Left hindlimb (tissue), 1 donor: ENCODE results near the gene DLG5.

ENCODE experiments used
- DNase-seq: peaks from one replicate; pipeline ENCODE4 v3.0.0-alpha.2; 2018

The DLG5 gene

DNA sequence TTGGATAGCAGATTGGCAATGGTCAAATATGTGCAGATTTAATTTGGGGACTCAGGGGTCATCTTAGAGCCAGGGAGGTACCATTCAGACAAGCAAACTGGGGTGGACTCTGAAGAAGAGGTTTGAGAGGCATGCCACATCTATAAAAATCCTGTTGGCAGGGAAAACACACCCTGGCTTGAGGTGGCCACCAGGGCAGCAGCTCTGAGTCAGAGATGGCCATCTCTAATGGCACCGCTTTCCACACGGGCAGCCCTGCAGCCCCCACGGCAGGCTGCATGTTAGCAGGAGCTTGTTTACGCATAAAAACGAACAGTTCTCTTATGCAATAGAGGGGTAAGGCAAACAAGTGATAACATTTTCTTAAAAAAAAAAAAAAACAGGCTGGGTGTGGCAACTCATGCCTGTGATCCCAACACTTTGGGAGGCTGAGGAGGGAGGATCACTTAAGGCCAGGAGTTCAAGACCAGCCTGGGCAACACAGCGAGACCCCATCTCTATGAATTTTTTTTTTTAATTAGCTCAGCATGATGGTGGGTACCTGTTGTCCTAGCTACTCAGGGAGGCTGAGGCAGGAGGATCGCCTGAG is 14.9 kb downstream of the DLG5 start:
- DNase-seq: no peak

GRCh38 chr10:77910524-77911145 is 15.9 kb downstream of the DLG5 start:
- no peak for DNase-seq

DNA sequence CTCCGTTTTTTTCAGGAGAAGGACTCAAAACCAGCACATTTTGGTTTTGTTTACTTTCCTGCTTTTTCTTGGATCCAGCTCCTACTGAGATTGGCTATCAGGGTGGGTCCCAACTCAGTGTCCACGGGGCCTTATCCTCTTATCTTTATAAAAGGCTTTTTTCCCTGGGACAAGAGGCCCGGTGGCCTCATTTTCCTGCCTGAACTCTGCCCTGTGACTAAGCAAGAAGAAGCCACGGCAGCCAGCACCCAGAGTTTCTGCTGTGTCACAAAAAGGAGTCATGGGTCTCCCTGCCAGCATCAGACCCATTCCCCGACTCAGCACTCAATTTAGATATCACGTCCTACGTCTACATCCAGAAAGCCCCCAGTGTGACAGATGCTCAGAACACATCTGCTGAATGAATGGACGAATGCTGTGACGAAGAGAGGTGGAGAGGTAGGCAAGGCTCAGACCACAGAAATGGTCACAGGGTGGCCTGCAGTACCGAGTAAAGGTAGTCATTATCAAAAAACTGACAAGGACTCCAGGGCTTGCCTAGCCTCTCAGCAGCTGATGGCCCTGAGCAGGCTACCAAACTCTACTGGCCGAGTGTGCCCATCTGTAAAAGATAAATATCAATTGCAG is 16.7 kb downstream of the DLG5 start:
- no peak for DNase-seq

GRCh38 chr10:77909021-77909748 is 17.4 kb downstream of the DLG5 start:
- DNase-seq: no peak

DNA sequence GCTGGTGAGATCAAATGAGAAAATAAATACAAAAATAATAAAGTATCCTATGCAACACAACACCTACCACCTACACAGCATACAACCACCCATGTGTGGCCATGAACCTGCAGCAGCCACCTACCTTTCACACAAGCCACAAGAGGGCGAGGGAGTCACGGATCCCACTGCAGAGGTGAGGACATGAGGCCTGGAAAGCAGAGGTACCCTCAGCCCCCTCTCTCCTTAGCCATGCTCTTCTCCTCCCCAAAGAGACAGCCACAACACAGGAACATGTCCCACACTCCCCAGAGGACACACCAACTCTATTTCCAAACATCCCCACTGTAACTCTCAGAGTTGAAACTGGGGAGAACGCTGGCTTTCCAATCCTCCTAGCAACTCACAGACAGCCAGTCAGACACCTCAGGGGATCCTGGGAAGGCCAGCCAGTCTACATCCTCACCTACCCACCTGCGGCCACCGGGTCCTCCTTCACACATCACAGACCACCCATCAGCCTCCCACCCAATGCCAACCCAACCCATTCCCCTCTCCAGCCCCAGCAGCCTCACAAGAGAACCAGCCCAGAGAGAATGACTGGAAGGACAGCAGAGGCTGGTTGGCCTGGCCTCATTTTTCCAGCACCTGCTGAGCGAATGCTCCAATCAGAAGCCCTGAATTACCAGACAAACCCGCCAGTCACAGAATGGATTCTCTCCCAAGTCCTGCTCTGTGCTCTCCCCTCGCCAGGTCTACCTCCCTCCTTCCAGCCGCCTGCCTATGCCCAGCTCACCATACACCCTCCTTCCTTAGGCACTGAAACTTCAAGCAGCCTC is 18.4 kb downstream of the DLG5 start:
- DNase-seq: no peak

- no peak for DNase-seq
Observed at GRCh38 chr10:77907462-77907861, 19.1 kb downstream of the DLG5 start.

- no peak for DNase-seq
Observed at GRCh38 chr10:77906951-77907421, 19.6 kb downstream of the DLG5 start.

DNA sequence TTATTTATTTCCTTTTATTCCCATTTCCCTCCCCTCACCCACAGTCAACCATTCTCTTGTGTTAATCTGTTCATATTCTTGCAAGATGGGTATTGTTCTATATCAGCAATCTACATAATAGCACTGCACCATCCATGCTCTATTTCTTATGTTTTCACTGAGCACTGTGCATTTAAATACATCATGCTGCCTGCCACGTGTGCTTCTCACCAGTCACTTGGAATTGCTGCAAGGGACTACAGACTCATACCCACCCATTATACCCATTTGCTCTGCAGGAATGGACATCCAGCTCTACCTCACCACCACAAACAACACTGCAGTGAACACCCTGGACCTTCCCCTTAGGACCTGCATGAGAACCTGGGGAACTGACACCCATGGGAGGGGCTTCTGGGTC is 20.8 kb downstream of the DLG5 start:
- no peak for DNase-seq

DNA sequence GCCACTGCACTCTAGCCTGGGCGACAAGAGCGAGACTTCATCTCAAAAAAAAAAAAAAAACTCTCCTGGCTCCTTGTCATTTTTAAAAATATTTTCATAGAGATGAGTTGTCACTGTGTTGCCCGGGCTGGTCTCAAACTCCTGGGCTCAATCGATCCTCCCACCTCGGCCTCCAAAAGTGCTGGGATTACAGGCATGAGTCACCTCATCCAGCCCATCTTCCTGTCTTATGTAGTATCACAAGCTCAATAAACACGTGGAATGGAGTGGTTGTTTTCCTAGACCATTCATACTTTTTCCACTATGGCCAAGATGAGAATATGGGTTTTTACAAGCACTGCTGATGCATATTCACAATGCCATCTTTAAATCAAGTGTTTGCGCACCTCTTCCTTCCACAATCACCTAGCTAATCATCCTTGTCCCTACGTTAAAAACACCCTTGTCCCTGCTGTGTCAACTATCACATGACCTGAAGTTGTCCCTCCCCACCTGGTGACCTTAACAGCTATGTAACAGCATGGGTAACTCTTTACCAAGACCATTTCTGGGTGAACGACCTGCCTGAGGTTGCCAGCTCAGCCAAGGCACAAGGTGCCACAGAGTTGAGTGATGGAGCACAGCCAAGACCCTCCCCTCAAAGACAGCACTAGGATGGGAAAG is 21.3 kb downstream of the DLG5 start:
- DNase-seq: no peak

DNA sequence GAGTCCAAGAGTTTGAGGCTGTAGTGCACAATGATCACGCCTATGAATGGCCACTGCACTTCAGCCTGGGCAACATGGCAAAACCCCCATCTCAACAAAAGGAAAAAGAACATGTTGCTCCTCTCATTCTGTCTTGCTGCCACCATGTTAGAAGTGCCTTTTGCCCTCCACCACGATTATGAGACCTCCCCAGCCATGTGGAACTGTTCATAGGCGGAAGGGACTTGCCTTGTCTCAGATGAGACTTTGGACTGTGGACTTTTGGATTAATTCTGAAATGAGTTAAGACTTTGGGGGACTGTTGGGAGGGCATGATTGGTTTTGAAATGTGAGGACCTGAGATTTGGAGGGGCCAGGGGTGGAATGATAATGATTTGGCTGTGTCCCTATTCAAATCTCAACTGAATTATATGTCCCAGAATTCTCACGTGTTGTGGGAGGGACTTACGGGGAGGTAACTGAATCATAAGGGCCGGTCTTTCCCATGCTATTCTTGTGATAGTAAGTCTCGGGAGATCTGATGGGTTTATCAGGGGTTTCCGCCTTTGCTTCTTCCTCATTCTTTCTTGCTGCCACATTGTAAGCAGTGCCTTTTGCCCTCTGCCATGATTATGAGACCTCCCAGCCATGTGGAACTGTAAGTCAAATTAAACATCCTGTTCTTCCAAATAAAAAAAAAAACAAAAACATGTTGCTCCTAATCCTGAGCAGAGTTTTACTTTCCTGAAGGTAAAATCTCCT is 22.3 kb downstream of the DLG5 start:
- DNase-seq: no peak

- no peak for DNase-seq
Observed at GRCh38 chr10:77902159-77902558, 24.4 kb downstream of the DLG5 start.

- DNase-seq: no peak
Observed at GRCh38 chr10:77901743-77902142, 24.8 kb downstream of the DLG5 start.

GRCh38 chr10:77899690-77900089 is 26.9 kb downstream of the DLG5 start:
- no peak for DNase-seq

GRCh38 chr10:77899080-77899477 is 27.5 kb downstream of the DLG5 start:
- no peak for DNase-seq

DNA sequence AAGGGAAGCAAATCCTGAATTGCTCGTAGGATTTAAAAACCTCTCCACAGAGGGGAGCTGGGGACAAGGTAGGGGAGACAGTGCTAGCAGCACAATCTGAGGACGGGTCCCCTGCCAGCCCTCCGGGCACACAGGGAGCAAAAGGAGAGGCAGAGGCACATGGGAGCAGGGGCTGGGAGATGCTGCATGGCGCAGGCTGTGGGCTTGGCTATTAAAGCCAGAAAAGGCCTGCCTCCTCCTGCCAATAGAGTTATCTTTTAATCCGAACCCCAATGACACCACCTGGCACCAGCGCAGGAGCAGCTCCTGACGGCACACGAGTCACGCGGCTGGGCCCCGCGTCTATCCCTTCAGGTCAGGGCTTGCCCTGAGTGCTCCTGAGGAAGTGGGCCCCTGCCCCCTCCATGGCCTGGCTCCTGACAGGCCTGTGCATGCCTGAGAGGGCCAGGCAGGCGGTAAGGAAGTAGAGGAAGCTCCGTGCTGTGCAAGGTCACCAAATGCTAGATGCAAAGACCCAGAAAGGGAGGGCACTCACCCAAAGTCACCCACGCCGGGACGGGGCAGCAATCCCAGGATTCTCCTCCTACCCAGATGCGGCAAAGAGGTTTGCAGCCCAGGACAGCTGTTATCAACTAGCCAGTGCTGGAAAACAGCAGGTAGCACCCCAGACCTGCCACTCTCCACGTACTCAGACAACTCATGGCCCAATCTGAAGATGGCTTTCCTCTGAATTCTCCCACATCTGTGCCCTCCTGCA is 28.1 kb downstream of the DLG5 start:
- no peak for DNase-seq

- DNase-seq: no peak
Observed at GRCh38 chr10:77896058-77896457, 30.5 kb downstream of the DLG5 start.

DNA sequence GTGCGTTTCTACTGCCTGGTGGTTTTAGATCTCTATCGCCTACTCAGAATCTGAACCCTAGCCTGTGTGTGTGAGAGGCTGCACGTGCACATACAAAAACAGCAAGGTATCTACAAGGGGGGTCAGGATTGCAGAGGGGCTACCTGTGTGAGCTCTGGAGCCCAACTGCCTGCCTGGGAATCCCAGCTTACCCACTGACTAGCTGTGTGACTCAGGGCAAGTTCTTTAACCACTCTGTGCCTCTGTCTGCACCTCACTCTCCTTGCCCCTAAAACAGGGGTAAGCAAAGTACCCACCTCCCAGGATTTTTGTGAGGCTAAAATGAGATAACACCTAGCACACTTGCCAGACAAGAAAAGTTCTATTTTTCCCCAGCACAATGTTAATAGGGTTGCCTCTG is 32.5 kb downstream of the DLG5 start:
- DNase-seq: no peak

DNA sequence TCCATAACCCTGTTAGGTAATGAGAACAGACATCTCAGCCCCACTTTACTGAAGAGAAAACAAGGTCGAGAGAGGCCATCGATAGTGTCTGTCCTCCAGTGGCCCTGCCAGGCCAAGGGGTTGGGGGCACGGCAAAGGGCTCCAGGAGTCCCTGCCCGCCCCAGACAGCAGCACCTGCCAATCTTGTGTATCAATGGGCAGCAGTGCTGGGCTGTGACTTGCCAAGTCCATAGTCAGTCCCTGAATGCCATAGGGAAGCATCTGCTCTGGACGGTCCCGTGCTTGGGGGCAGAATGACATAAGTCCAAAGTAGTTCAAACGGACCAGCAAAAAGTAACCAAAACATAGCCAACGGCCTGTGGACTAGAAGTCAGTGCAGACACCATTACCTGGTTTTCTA is 33.2 kb downstream of the DLG5 start:
- no peak for DNase-seq

DNA sequence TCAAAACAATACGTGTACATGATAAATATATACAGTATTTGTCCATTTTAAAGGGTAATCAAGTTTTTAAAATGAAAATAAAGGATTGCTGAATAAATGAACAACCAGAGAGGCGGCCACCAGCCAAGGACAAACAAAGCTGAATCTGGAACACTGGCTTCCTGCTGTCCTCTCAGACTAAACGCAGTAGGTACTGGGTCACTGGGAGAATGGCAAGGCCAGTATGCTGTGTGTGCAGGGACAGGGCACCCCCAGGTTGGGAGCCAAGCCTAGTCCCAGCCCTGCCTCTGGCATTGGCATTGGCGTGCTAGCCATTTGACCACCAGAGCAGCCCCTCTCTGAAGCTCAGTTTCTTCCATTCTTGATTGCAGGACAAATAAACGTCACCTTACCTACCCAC is 33.8 kb downstream of the DLG5 start:
- DNase-seq: no peak

DNA sequence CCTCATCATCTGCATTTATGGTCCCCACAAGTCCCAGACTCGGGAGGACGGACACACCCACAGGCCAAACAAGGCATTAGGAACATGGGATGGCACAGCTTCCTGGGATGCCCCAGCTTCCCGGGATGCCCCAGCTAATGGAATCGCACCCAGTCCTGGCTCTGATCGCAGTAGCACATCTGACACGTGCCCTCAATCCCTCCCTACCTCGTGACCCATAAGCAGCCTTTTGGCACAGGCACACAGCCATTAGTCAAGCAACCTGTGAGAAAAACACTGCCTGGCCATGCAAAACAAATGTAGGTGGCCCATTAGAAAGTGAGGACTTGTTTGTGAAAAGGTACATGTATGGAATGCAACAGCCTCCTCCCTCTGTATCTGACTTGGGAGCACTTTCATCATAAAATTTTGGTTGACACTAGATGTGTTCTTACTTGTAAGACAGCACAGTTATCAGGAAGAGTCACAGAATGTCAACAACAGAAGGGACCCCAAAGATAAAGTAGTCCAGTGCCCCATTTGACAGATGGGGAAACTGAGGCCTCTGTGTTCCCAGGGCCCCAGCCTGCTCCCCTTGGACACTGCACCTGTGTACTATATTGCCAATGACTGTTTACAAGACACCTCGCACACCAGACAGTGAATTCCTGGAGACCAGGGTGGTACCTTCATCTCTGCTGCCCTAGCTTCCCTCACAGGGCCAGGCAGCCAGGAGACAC is 34.4 kb downstream of the DLG5 start:
- DNase-seq: no peak
